ENCODE results near the gene AGMO. TPM values are rescaled to one million over a fixed set of nuclear protein-coding genes. Genes with fewer than 3 reads are reported as not detected.

The AGMO gene
- total and polyA plus RNA-seq, 3 donors from 2014 or later = 13.1 to 52.8 (median 46.6) TPM

- Histone ChIP-seq H3K4me3 (no peak overlapping the region), H3K36me3 (ENCODE audit: low read depth, missing control alignments) (no peaks in the 10 kb centered on the region), H3K27me3 (no peaks in the 10 kb centered on the region), H3K27ac (no peak overlapping the region), H3K4me1 (peaks cover 4% of the 10 kb centered on the region), H3K9me3 (no peaks in the 10 kb centered on the region)
- TF ChIP-seq CTCF (IDR thresholded peaks at IDR 0.05) (no peak), POLR2A (IDR thresholded peaks at IDR 0.05) (no peak)
- intact Hi-C loops (cut with DNase I; ENCODE audit: low total_unique reads) = no loop called here
- DNase-seq = no peak
- WGBS, 2 donors = 83 to 86% methylated on average over 1 of the region's 1 CpG
Measured at GRCh38 chr7:15487896-15488295, 73.9 kb downstream of the AGMO start.

GRCh38 chr7:15485998-15486397, 75.8 kb downstream of the AGMO start:
- no peak for DNase-seq
- WGBS, 2 donors = 64 to 69% methylated on average over 5 of the region's 5 CpGs
- intact Hi-C loops (cut with DNase I; ENCODE audit: low total_unique reads) = no loop called here

GRCh38 chr7:15485431-15485830, 76.4 kb downstream of the AGMO start:
- Histone ChIP-seq H3K36me3 (ENCODE audit: low read depth, missing control alignments) (no peaks in the 10 kb centered on the region), H3K27ac (no peak overlapping the region), H3K4me1 (peaks cover 4% of the 10 kb centered on the region), H3K27me3 (no peaks in the 10 kb centered on the region), H3K4me3 (no peak overlapping the region), H3K9me3 (no peaks in the 10 kb centered on the region)
- TF ChIP-seq CTCF (IDR thresholded peaks at IDR 0.05) (no peak), POLR2A (IDR thresholded peaks at IDR 0.05) (no peak)
- no peak for DNase-seq
- 70 to 75% methylated on average over 5 of the region's 5 CpGs for WGBS, 2 donors
- intact Hi-C loops (cut with DNase I; ENCODE audit: low total_unique reads) = no loop called here

More at GRCh38 chr7:15485998-15486397, 75.8 kb downstream of the AGMO start:
- peaks cover 4% of the 10 kb centered on the region for H3K4me1 ChIP-seq
- H3K9me3 ChIP-seq = no peaks in the 10 kb centered on the region
- H3K27ac ChIP-seq = no peak overlapping the region
- TF ChIP-seq POLR2A (IDR thresholded peaks at IDR 0.05) = no peak
- no peak for TF ChIP-seq CTCF (IDR thresholded peaks at IDR 0.05)
- H3K4me3 ChIP-seq = no peak overlapping the region
- H3K36me3 ChIP-seq (ENCODE audit: low read depth, missing control alignments) = no peaks in the 10 kb centered on the region
- no peaks in the 10 kb centered on the region for H3K27me3 ChIP-seq

GRCh38 chr7:15481132-15481531, 80.7 kb downstream of the AGMO start:
- no peak overlapping the region for H3K27ac ChIP-seq
- no peaks in the 10 kb centered on the region for H3K36me3 ChIP-seq (ENCODE audit: low read depth, missing control alignments)
- no peak for TF ChIP-seq CTCF (IDR thresholded peaks at IDR 0.05)
- TF ChIP-seq POLR2A (IDR thresholded peaks at IDR 0.05) = no peak
- WGBS, 2 donors = 38 to 41% methylated on average over 2 of the region's 2 CpGs
- DNase-seq = no peak
- no peaks in the 10 kb centered on the region for H3K9me3 ChIP-seq
- no peak overlapping the region for H3K4me3 ChIP-seq
- no peaks in the 10 kb centered on the region for H3K4me1 ChIP-seq
- no peaks in the 10 kb centered on the region for H3K27me3 ChIP-seq
- intact Hi-C loops (cut with DNase I; ENCODE audit: low total_unique reads) = no loop called here

GRCh38 chr7:15478401-15478800, 83.4 kb downstream of the AGMO start:
- Histone ChIP-seq H3K9me3 (no peaks in the 10 kb centered on the region), H3K4me3 (no peak overlapping the region), H3K27ac (peak overlapping the region in 1 of 2 donors; percentile 66), H3K27me3 (no peaks in the 10 kb centered on the region), H3K36me3 (ENCODE audit: low read depth, missing control alignments) (no peaks in the 10 kb centered on the region), H3K4me1 (no peaks in the 10 kb centered on the region)
- intact Hi-C loops (cut with DNase I; ENCODE audit: low total_unique reads) = no loop called here
- DNase-seq = no peak
- TF ChIP-seq POLR2A (IDR thresholded peaks at IDR 0.05) (no peak), CTCF (IDR thresholded peaks at IDR 0.05) (no peak)
- 86 to 93% methylated on average over 4 of the region's 4 CpGs for WGBS, 2 donors

All from testis (tissue), 3 donors.